GM19452 (cell line): Measurements from ENCODE around the gene MYO16.
"Not testable (repeated sequence)": the region's sequence is repeated elsewhere in the genome, so short reads cannot be mapped to it uniquely, and the experiment has no call there.

ENCODE experiments used
- ATAC-seq: cut with Tn5 transposase; IDR thresholded peaks from one replicate; pipeline ENCODE4 v1.9.1; 2021; ENCODE audit not compliant: unreplicated experiment

Gene MYO16

GRCh38 chr13:108967371-108967770 lies 338.0 kb downstream of the MYO16 start:
- no peak for ATAC-seq

GRCh38 chr13:108968566-108968965 lies 339.2 kb downstream of the MYO16 start:
- no peak for ATAC-seq

GRCh38 chr13:108974686-108975085 lies 345.3 kb downstream of the MYO16 start:
- ATAC-seq, result no peak

- ATAC-seq, result no peak
Measured at GRCh38 chr13:108980237-108980636, 350.8 kb downstream of the MYO16 start.

- ATAC-seq, result no peak
Measured at GRCh38 chr13:108981407-108981806, 352.0 kb downstream of the MYO16 start.

- ATAC-seq, result no peak
Measured at GRCh38 chr13:108983273-108983672, 353.9 kb downstream of the MYO16 start.

- no peak for ATAC-seq
Measured at GRCh38 chr13:108984251-108984920, 355.0 kb downstream of the MYO16 start.

- no peak for ATAC-seq
Measured at GRCh38 chr13:108985166-108985565, 355.8 kb downstream of the MYO16 start.

GRCh38 chr13:108987517-108987916 lies 358.1 kb downstream of the MYO16 start:
- no peak for ATAC-seq

- ATAC-seq, result no peak
Measured at GRCh38 chr13:108987944-108988343, 358.5 kb downstream of the MYO16 start.

- ATAC-seq, result not testable (repeated sequence)
Measured at GRCh38 chr13:108991416-108991815, 362.0 kb downstream of the MYO16 start.

GRCh38 chr13:108993346-108993745 lies 363.9 kb downstream of the MYO16 start:
- no peak for ATAC-seq

- no peak for ATAC-seq
Measured at GRCh38 chr13:108996430-108996829, 367.0 kb downstream of the MYO16 start.

GRCh38 chr13:109000207-109000606 lies 370.8 kb downstream of the MYO16 start:
- no peak for ATAC-seq

- ATAC-seq, result no peak
Measured at GRCh38 chr13:109002934-109003333, 373.5 kb downstream of the MYO16 start.

GRCh38 chr13:109007946-109008345 lies 378.5 kb downstream of the MYO16 start:
- ATAC-seq, result no peak

- no peak for ATAC-seq
Measured at GRCh38 chr13:109009756-109010155, 380.3 kb downstream of the MYO16 start.

- no peak for ATAC-seq
Measured at GRCh38 chr13:109010912-109011311, 381.5 kb downstream of the MYO16 start.

GRCh38 chr13:109012115-109012514 lies 382.7 kb downstream of the MYO16 start:
- ATAC-seq, result no peak

GRCh38 chr13:109021558-109021957 lies 392.1 kb downstream of the MYO16 start:
- ATAC-seq, result no peak

- ATAC-seq, result no peak
Measured at GRCh38 chr13:109024611-109025010, 395.2 kb downstream of the MYO16 start.

GRCh38 chr13:109026266-109026665 lies 396.9 kb downstream of the MYO16 start:
- no peak for ATAC-seq

- no peak for ATAC-seq
Measured at GRCh38 chr13:109028624-109029023, 399.2 kb downstream of the MYO16 start.
